Measurements from ENCODE around the gene ERF.

Gene ERF

GRCh38 chr19:42249149-42249750 is 5.7 kb downstream of the ERF start:
- no peak for TF ChIP-seq CTCF (conservative IDR thresholded peaks at IDR 0.05; ENCODE audit: low read depth, low read length)
- no peak overlapping the region for H3K4me3 ChIP-seq (ENCODE audit: low read depth, low read length)
- DNase-seq (ENCODE audit: low read depth): no peak

GRCh38 chr19:42248270-42249148 is 6.4 kb downstream of the ERF start:
- no peak for DNase-seq (ENCODE audit: low read depth)
- TF ChIP-seq CTCF (conservative IDR thresholded peaks at IDR 0.05; ENCODE audit: low read depth, low read length): no peak
- no peak overlapping the region for H3K4me3 ChIP-seq (ENCODE audit: low read depth, low read length)

- TF ChIP-seq CTCF (conservative IDR thresholded peaks at IDR 0.05; ENCODE audit: low read depth, low read length): no peak
- no peak for DNase-seq (ENCODE audit: low read depth)
- no peak overlapping the region for H3K4me3 ChIP-seq (ENCODE audit: low read depth, low read length)
Measured at GRCh38 chr19:42247640-42248199, 7.2 kb downstream of the ERF start.

GRCh38 chr19:42246922-42247639 is 7.8 kb downstream of the ERF start:
- no peak for DNase-seq (ENCODE audit: low read depth)
- no peak overlapping the region for H3K4me3 ChIP-seq (ENCODE audit: low read depth, low read length)
- no peak for TF ChIP-seq CTCF (conservative IDR thresholded peaks at IDR 0.05; ENCODE audit: low read depth, low read length)

GRCh38 chr19:42246143-42246921 is 8.6 kb downstream of the ERF start:
- peak; percentile 83 for DNase-seq (ENCODE audit: low read depth)
- H3K4me3 ChIP-seq (ENCODE audit: low read depth, low read length): no peak overlapping the region
- peak; percentile 81 for TF ChIP-seq CTCF (conservative IDR thresholded peaks at IDR 0.05; ENCODE audit: low read depth, low read length)

- TF ChIP-seq CTCF (conservative IDR thresholded peaks at IDR 0.05; ENCODE audit: low read depth, low read length): no peak
- H3K4me3 ChIP-seq (ENCODE audit: low read depth, low read length): no peak overlapping the region
- no peak for DNase-seq (ENCODE audit: low read depth)
Measured at GRCh38 chr19:42245231-42245630, 9.7 kb downstream of the ERF start.
